HG03060 (cell line): Measurements from ENCODE around the gene MUC4.

Experiments
- ATAC-seq: cut with Tn5 transposase; IDR thresholded peaks from one replicate; pipeline ENCODE4 v1.9.1; 2021; ENCODE audit warnings: low read depth, moderate number of reproducible peaks; ENCODE audit not compliant: unreplicated experiment

Gene MUC4

GRCh38 chr3:195811756-195812155 is at the start of gene MUC4:
Gene MUC4 (minus strand): TSS chr3:195811929. CDS start chr3:195811817, 112 bp downstream.
- no peak for ATAC-seq

DNA sequence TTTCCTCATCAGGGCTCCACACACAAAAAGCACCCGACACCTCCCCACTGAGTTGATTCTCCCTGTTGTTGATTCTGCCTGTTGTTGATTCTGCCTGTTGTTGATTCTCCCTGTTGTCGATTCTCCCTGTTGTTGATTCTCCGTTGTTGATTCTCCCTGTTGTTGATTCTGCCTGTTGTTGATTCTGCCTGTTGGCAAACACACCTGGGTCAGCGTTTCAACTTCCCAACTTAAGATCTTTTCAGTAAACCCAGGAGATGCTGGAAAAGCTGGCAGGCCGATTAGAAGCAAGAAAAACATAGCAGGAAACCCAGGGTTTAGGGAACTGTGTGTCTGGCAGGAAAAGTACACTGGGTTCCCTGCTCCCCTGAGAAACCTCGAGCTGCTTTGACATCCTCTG is 48.7 kb upstream of the MUC4 start:
- no peak for ATAC-seq

DNA sequence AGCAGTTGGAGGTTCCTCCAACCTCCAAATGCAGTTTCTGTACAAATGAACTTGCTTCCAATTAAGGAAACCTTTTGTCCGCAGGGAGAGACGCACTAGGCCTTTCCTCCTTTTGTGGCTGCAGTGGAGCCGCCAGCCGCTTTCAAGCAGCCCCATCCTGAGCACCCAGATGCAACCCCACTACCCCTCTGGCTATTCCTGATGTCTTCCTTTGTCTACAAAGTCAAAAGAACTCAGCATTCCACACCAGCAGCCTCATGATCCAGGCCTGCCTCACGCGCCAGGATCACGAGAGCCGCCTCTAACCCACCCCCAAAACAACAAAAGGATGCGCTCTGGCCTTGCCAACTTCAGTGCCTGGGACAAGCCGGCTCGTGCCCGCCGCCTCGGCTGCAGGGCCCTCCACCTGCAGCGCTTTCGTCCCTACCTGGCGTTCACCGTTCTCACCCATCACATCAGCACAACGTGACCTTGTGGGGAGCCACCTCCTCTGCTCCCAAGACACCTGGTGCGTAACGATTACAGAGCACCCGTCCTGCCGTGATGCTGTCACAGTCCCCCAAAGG is 48.2 kb upstream of the MUC4 start:
- no peak for ATAC-seq

- ATAC-seq, result no peak
These were observed 47.5 kb upstream of the MUC4 start for GRCh38 chr3:195859061-195859845.

- ATAC-seq, result no peak
These were observed 44.8 kb upstream of the MUC4 start for GRCh38 chr3:195856410-195857084.

- ATAC-seq, result no peak
These were observed 44.0 kb upstream of the MUC4 start for GRCh38 chr3:195855471-195856409.

GRCh38 chr3:195854628-195855294 is 43.0 kb upstream of the MUC4 start:
- no peak for ATAC-seq

DNA sequence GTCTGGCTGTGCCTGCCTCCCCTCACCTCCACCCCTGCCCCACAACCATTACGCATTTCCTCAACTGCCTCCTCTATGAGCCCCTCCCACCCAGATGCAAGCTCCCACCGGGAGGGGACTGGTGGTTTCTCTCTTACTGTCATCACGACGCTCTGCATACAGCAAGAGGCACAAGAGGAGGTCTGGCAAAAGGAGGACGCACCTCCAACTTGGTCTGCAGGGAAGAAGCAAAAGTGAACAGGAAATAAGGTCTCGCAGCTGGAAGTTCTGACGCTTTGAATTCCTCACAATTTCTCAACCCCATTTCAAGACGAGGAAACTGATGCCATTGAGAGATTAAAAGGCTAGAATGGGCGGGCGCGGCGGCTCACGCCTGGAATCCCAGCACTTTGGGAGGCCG is 42.3 kb upstream of the MUC4 start:
- ATAC-seq, result no peak

- ATAC-seq, result no peak
These were observed 41.3 kb upstream of the MUC4 start for GRCh38 chr3:195853036-195853435.

- no peak for ATAC-seq
These were observed 39.3 kb upstream of the MUC4 start for GRCh38 chr3:195850857-195851543.

DNA sequence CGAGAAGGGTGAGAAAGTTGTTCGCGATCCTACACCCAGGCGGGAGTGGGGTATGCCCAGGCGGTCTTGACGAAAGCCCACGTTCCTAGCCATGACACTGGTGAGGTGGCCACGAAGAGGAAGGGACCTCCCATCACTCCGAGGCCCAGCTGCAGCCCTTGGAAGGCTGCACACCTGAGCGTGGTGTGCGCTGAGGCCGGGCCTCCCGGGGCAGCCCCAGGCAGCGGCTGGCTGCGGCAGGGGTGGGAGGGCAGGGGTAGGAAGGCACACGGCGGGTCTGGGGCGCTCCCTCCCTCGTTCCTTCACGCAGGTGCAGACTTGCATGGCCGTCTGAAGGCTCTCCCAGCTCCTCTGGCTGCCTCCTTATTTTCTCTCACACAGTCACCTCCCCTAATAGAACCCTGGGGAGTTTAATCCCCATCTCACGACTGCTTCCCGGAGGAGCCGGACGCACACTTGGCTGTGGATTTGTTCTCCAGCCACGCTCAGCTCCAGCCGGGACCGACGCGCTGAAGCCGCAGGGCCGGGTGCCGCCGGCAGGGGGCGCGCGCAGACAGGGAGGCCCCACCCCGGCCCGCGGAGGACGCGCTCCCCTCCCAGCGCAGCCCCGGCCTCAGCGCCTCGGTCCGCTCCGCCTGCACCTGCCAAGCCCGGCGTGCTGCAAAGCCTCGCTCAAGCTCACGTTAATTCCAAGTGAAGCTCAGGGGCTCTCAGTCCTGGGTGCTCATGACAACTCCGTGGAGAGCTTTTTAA is 37.8 kb upstream of the MUC4 start:
- no peak for ATAC-seq

DNA sequence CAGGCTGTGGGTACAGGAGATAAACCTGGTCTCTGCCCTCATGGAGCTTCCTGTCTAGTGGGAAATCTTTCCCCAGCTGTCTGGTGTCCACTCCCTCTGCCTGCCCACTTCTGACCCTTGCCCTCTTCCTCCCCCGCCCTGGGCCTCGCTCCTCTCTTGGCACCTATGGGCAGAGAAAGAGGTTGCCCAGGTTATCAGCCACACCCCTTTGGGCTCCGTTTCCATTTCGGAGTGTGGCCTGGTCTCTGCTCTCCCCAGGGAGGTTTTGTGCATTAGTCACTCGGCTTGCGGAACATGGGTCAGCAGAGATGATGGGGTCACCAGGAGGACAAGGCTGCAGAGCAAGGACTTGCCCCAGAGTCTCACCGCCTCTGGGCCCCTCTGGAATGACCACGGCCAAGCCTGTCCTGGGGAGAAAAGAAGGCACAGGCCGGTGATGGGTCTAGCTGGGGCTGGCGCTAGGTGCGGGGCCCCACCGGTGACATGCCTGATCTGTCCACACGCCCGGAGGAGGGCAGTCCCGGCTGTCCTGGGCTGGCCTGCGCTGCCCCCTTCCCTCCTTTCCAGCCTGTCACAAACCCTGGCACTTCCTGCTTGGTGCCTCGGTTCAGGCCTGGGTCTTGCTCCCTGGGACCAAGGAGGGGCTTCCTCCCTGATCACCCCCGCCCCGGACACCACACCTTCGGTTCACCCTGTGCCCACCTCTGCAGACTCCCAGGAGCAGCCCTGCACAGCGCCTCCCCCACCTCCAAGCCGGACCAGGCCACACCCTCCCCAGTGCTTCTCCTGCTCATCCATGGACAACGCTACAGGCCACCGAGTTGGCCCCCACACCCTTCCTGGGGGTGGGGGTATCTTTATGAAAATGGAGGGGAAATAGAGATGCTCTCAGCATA is 35.6 kb upstream of the MUC4 start:
- ATAC-seq, result no peak

DNA sequence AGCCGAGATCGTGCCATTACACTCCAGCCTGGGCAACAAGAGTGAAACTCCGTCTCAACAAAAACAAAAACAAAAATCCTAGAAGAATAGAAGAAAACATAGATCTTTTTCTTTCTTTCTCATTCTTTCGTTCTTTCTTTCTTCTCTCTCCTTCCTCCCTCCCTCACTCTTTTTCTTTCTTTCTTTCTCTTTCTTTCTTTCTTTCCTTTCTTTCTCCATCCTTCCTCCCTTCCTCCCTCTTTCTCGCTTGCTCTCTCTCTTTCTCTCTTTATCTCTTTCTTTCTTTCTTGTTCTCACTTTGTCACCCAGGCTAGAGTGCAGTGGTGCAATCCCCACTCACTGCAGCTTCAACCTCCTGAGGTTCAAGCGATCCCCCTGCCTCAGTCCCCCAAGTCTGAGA is 33.8 kb upstream of the MUC4 start:
- no peak for ATAC-seq

- ATAC-seq, result no peak
These were observed 33.0 kb upstream of the MUC4 start for GRCh38 chr3:195844671-195845218.

DNA sequence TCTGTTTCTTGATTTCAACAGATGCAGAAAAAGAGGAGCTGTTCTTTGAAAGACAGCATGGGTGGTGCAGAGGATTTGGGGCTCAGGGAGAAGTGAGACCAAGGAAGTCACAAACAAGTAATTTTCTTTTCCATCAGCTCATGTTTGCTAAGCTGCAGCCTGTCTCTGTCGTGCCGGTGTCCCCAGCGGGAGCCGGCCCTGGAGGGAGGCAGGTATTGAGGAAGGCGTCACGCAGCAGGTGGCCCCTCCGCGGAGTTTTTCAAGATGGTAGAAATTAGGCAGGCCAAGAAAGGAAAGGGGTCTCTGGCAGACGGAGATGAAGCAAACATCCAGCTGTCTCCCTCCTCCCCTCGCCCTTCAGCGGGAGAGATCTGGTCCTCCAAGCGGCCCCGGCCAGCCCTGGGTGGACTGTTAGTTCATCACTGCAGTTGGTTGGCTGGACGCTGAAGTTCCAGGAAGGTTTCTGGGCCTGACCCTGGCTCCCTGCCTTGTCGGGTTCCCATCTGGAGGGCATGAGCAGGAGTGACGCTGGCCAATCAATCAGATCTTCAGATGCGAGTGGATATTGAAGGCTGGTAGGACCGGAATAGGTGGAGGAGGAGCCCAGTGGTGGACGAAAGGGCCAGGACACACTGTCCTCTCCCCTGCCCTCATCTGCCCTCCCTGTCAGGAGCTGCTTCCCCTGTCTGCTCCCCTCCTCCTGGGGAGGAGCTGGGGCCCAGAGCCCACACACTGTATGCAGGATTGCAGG is 27.7 kb upstream of the MUC4 start:
- no peak for ATAC-seq

GRCh38 chr3:195838714-195839113 is 27.0 kb upstream of the MUC4 start:
- ATAC-seq, result no peak
